Astrocyte of the spinal cord (primary cell): ENCODE results near the gene C3orf22.

Experiments used
- DNase-seq: peaks from one replicate; pipeline ENCODE4 v3.0.0; 2011; ENCODE audit warnings: low read depth, low spot score
- H3K4me3 ChIP-seq: 2 replicates; pipeline ENCODE4 v1.5.1; 2011; ENCODE audit warnings: low read depth, mild to moderate bottlenecking, low read length, moderate library complexity
- CTCF ChIP-seq: IDR thresholded peaks from 2 replicates; pipeline ENCODE4 v1.5.1; 2012; ENCODE audit warnings: low read depth, mild to moderate bottlenecking, low read length, inconsistent platforms
- in situ Hi-C: cut with HindIII; loops from 2 replicates; pipeline ENCODE4 v1.10.0; 2017; ENCODE audit warnings: low sequenced_read_pairs

The C3orf22 gene

GRCh38 chr3:126539558-126540250 lies 19.0 kb downstream of the C3orf22 start:
- TF ChIP-seq CTCF = no peak
- no peak overlapping the region for H3K4me3 ChIP-seq
- no peak for DNase-seq
- in situ Hi-C loops = no loop called here

- in situ Hi-C loops = no loop called here
- H3K4me3 ChIP-seq = no peak overlapping the region
- no peak for DNase-seq
- TF ChIP-seq CTCF = no peak
These were observed 19.8 kb downstream of the C3orf22 start for GRCh38 chr3:126538966-126539365.

GRCh38 chr3:126538316-126538715 lies 20.4 kb downstream of the C3orf22 start:
- in situ Hi-C loops = no loop called here
- H3K4me3 ChIP-seq = no peak overlapping the region
- no peak for DNase-seq
- TF ChIP-seq CTCF = no peak

- DNase-seq = no peak
These were observed 20.9 kb downstream of the C3orf22 start for GRCh38 chr3:126537730-126538281.

GRCh38 chr3:126537116-126537729 lies 21.5 kb downstream of the C3orf22 start:
- in situ Hi-C loops = no loop called here
- DNase-seq = no peak
- TF ChIP-seq CTCF = no peak
- H3K4me3 ChIP-seq = no peak overlapping the region

More at GRCh38 chr3:126537730-126538281, 20.9 kb downstream of the C3orf22 start:
- in situ Hi-C loops = no loop called here
- TF ChIP-seq CTCF = no peak
- no peak overlapping the region for H3K4me3 ChIP-seq

- H3K4me3 ChIP-seq = no peak overlapping the region
- TF ChIP-seq CTCF = no peak
- DNase-seq = no peak
- in situ Hi-C loops = no loop called here
These were observed 22.6 kb downstream of the C3orf22 start for GRCh38 chr3:126536126-126536525.
